ENCODE data around the gene ASIP. TPM values are rescaled to one million over a fixed set of nuclear protein-coding genes. Genes with fewer than 3 reads are reported as not detected.

ASIP gene
- total and polyA plus RNA-seq, 2 of the 13 experiments (the other 11 are each of a cell fraction or from before 2014, with no cell fraction given), result not detected

DNA sequence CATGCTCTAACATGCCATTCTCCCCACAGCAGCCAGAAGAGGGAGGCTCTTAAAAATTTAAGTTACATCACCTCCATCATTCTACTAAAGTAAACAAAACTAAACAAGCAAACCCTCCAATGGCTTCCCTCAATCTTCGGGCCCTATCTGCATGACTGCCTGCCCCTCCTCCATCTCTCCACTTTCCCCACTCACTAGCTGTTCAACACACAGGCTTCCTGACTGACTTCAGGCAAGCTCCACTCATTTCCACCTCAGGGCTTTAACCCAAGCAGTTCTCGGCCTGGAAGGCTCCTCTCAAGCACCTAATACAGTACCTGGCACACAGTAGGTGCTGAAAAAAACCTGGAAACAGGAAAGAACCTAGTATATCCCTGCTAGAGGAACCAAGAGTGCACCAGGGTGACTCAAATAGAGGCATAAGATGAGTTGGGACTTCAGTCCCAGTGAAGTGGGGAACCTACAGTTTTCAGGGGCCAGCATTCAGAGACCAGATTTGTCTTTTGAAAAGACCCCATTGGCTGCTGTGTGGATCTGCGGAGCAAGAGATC lies 59.1 kb downstream of the ASIP start (continued):
- TF ChIP-seq NR1H2 (CRISPR knock-in tag; IDR thresholded peaks at IDR 0.05; ENCODE audit: borderline replicate concordance, low read depth) (no peak), SOX13 (IDR thresholded peaks at IDR 0.05) (no peak), SOX13 (CRISPR knock-in tag; conservative IDR thresholded peaks at IDR 0.05 in 1 of 2, IDR thresholded peaks at IDR 0.05 in 1 of 2) (peak in 1 of 2 experiments; percentile 44; a peak in 2 of 4 replicates), SAFB2 (CRISPR knock-in tag; IDR thresholded peaks at IDR 0.05; ENCODE audit: borderline replicate concordance, low read depth) (no peak), ZBTB10 (CRISPR knock-in tag; IDR thresholded peaks at IDR 0.05; ENCODE audit: borderline replicate concordance) (no peak), SIX4 (CRISPR knock-in tag; IDR thresholded peaks at IDR 0.05) (no peak), ZKSCAN8 (CRISPR knock-in tag; IDR thresholded peaks at IDR 0.05; ENCODE audit: borderline replicate concordance) (no peak), JARID2 (CRISPR knock-in tag; IDR thresholded peaks at IDR 0.05; ENCODE audit: insufficient replicate concordance) (peak; percentile 29), DMAP1 (CRISPR knock-in tag; IDR thresholded peaks at IDR 0.05) (no peak), ZNF503 (CRISPR knock-in tag; IDR thresholded peaks at IDR 0.05) (no peak), ZNF569 (CRISPR knock-in tag; IDR thresholded peaks at IDR 0.05; ENCODE audit: borderline replicate concordance) (no peak), ZNF670 (CRISPR knock-in tag; IDR thresholded peaks at IDR 0.05; ENCODE audit: borderline replicate concordance) (no peak), TFAP4 (IDR thresholded peaks at IDR 0.05; ENCODE audit: borderline replicate concordance, low read depth) (no peak), ZNF577 (CRISPR knock-in tag; IDR thresholded peaks at IDR 0.05; ENCODE audit: borderline replicate concordance, low read depth) (no peak), TOPORS (CRISPR knock-in tag; IDR thresholded peaks at IDR 0.05) (no peak), ZNF768 (CRISPR knock-in tag; IDR thresholded peaks at IDR 0.05) (no peak), ZBTB7A (CRISPR knock-in tag; IDR thresholded peaks at IDR 0.05) (no peak), SCMH1 (CRISPR knock-in tag; IDR thresholded peaks at IDR 0.05; ENCODE audit: borderline replicate concordance) (no peak)
- TF ChIP-seq, protein P1, sequence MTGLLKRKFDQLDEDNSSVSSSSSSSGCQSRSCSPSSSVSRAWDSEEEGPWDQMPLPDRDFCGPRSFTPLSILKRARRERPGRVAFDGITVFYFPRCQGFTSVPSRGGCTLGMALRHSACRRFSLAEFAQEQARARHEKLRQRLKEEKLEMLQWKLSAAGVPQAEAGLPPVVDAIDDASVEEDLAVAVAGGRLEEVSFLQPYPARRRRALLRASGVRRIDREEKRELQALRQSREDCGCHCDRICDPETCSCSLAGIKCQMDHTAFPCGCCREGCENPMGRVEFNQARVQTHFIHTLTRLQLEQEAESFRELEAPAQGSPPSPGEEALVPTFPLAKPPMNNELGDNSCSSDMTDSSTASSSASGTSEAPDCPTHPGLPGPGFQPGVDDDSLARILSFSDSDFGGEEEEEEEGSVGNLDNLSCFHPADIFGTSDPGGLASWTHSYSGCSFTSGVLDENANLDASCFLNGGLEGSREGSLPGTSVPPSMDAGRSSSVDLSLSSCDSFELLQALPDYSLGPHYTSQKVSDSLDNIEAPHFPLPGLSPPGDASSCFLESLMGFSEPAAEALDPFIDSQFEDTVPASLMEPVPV (CRISPR knock-in tag; IDR thresholded peaks at IDR 0.05), result no peak

Measured in HepG2 (cell line).